Measurements from ENCODE around the gene PLXNA4. TPM values are rescaled to one million over a fixed set of nuclear protein-coding genes. Genes with fewer than 3 reads are reported as not detected.

Gene PLXNA4
- total RNA-seq, 1 donor from 2014 or later, result 16.2 TPM

DNA sequence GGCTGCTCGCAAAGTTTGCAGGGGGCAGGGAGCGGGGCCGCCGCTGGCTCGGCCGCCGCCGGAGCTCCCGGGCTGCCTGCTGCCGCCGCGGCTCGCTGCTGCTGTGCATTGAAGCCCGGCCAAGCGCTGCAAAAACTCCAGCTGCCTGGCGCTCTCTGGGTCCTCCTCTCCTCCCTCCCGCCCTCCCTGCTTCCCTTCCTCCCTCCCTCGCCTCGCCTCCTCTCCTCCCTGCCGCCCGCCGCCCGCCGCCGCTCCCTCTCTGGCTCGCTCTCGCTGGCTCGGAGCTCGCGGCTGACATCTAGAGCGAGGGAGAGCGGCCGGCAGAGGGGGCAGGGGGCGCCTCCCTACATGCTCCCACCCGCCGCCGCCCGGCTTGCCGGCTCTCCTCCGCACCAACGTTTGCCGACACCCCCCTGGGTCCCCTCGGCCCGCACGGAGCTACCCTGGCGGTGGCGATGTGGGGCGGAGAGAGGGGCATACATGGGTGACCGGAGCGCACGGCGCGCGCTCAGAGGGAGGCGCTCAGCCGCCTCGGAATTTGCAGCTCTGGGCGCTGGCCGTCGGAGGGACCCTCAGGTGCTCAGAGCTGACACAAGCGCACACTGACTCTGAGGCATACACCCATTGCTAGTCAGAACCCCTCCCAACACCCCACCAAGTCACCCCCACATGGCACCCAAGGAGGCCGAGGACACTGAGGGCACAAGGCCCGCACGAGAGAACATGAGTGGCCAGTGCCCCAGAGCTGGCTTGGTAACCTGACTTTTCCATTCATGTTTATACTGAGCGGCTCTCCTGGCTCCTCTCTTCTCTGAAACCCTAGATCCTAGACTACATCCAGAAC, 1.2 kb upstream of the PLXNA4 start:
- TF ChIP-seq, protein P1, sequence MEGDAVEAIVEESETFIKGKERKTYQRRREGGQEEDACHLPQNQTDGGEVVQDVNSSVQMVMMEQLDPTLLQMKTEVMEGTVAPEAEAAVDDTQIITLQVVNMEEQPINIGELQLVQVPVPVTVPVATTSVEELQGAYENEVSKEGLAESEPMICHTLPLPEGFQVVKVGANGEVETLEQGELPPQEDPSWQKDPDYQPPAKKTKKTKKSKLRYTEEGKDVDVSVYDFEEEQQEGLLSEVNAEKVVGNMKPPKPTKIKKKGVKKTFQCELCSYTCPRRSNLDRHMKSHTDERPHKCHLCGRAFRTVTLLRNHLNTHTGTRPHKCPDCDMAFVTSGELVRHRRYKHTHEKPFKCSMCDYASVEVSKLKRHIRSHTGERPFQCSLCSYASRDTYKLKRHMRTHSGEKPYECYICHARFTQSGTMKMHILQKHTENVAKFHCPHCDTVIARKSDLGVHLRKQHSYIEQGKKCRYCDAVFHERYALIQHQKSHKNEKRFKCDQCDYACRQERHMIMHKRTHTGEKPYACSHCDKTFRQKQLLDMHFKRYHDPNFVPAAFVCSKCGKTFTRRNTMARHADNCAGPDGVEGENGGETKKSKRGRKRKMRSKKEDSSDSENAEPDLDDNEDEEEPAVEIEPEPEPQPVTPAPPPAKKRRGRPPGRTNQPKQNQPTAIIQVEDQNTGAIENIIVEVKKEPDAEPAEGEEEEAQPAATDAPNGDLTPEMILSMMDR (IDR thresholded peaks at IDR 0.05; ENCODE audit: partially characterized antibody, unreplicated experiment), result no peak
- Mint-ChIP-seq H3K4me3 (ENCODE audit: unreplicated experiment) (peak overlapping the region; percentile 79), H3K27me3 (ENCODE audit: unreplicated experiment) (peaks cover 21% of the 10 kb centered on the region), H3K4me1 (ENCODE audit: low read depth, unreplicated experiment) (peaks cover 15% of the 10 kb centered on the region), H3K36me3 (ENCODE audit: unreplicated experiment) (no peaks in the 10 kb centered on the region), H3K9me3 (ENCODE audit: unreplicated experiment) (peaks cover 7% of the 10 kb centered on the region), H3K27ac (ENCODE audit: unreplicated experiment) (no peak overlapping the region)
- peak; percentile 89 for DNase-seq

GRCh38 chr7:132576721-132577085, 433 bp upstream of the PLXNA4 start:
- TF ChIP-seq, protein P1 (IDR thresholded peaks at IDR 0.05; ENCODE audit: partially characterized antibody, unreplicated experiment), result no peak
- peaks cover 18% of the 10 kb centered on the region for H3K4me1 Mint-ChIP-seq (ENCODE audit: low read depth, unreplicated experiment)
- H3K36me3 Mint-ChIP-seq (ENCODE audit: unreplicated experiment), result no peaks in the 10 kb centered on the region
- H3K27me3 Mint-ChIP-seq (ENCODE audit: unreplicated experiment), result peaks cover 24% of the 10 kb centered on the region
- no peak overlapping the region for H3K27ac Mint-ChIP-seq (ENCODE audit: unreplicated experiment)
- peak overlapping the region; percentile 74 for H3K4me3 Mint-ChIP-seq (ENCODE audit: unreplicated experiment)
- peak; percentile 28 for DNase-seq
- H3K9me3 Mint-ChIP-seq (ENCODE audit: unreplicated experiment), result peaks cover 7% of the 10 kb centered on the region

DNA sequence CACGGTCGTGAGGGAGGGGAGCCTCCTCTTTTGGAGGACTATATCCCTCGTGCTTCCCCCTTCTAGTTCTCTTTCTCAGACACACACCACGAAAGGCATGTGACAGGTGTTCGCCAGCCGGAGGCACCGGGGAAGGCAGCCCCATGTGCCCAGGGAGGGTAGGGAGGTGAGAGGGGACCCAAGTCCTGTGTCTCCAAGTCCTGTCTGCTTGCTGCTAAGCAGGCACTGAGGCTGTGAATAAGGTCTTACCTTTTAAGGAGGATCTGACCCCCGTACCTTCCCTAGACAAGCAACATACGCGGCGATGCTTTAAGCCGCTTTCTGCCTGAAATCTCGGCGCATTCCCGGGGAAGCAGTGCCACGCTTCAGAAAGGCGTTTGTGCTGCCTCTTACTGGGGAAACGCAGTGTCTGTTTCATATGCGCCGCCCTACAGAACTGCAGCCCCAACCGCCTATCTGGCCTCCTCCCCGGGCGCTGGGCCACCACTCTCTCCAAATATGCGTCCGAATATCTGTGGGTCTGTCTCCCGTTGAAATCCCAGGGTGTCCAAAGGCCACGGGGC, 770 bp downstream of the PLXNA4 start:
- TF ChIP-seq, protein P1 (IDR thresholded peaks at IDR 0.05; ENCODE audit: partially characterized antibody, unreplicated experiment), result no peak
- H3K4me1 Mint-ChIP-seq (ENCODE audit: low read depth, unreplicated experiment), result peaks cover 18% of the 10 kb centered on the region
- peak overlapping the region; percentile 12 for H3K27ac Mint-ChIP-seq (ENCODE audit: unreplicated experiment)
- H3K9me3 Mint-ChIP-seq (ENCODE audit: unreplicated experiment), result peaks cover 6% of the 10 kb centered on the region
- H3K27me3 Mint-ChIP-seq (ENCODE audit: unreplicated experiment), result peaks cover 24% of the 10 kb centered on the region
- H3K4me3 Mint-ChIP-seq (ENCODE audit: unreplicated experiment), result peak overlapping the region; percentile 71
- H3K36me3 Mint-ChIP-seq (ENCODE audit: unreplicated experiment), result no peaks in the 10 kb centered on the region
- DNase-seq, result peak; percentile 63

DNA sequence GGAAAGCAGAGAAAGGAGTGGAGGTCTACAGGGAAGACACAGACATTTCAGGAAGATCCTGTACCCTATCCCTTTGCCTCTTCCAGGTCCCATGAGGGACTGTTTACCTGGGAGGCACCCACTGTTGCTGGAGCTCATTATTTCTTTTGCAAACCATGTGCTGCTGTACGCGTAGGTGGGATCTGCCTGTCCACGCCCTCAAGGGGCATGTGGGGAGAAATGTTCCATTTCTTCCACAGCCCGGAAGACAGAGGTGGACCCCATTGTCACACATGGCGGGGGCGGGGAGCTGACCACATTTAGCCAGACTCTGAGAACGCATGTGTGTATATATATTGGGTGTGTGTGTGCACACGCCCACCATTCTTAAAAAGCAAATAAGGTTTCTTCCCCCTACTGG, 2.0 kb downstream of the PLXNA4 start:
- Mint-ChIP-seq H3K4me1 (ENCODE audit: low read depth, unreplicated experiment) (peaks cover 18% of the 10 kb centered on the region), H3K36me3 (ENCODE audit: unreplicated experiment) (no peaks in the 10 kb centered on the region), H3K4me3 (ENCODE audit: unreplicated experiment) (peak overlapping the region; percentile 76), H3K27ac (ENCODE audit: unreplicated experiment) (no peak overlapping the region), H3K27me3 (ENCODE audit: unreplicated experiment) (peaks cover 27% of the 10 kb centered on the region), H3K9me3 (ENCODE audit: unreplicated experiment) (peaks cover 6% of the 10 kb centered on the region)
- no peak for DNase-seq
- TF ChIP-seq, protein P1 (IDR thresholded peaks at IDR 0.05; ENCODE audit: partially characterized antibody, unreplicated experiment), result no peak
